ENCODE data around the gene STARD3. TPM values are rescaled to one million over a fixed set of nuclear protein-coding genes. Genes with fewer than 3 reads are reported as not detected.

Gene STARD3
- total and polyA plus RNA-seq, 2 of the 13 experiments (the other 11 are each of a cell fraction or from before 2014, with no cell fraction given) = 34.6 to 100 TPM

- TF ChIP-seq ADNP (CRISPR knock-in tag; IDR thresholded peaks at IDR 0.05) (no peak), POLR2A (IDR thresholded peaks at IDR 0.05; ENCODE audit: insufficient read depth in 1 of 2, low read depth in 2 of 2, low read length in 2 of 2) (no peak), AGO2 (optimal IDR thresholded peaks at IDR 0.05; ENCODE audit: low read depth, low read length) (no peak), PAX8 (CRISPR knock-in tag; IDR thresholded peaks at IDR 0.05; ENCODE audit: borderline replicate concordance) (no peak), FOXK1 (CRISPR knock-in tag; IDR thresholded peaks at IDR 0.05; ENCODE audit: borderline replicate concordance, low read depth) (no peak), TFDP1 (CRISPR knock-in tag; IDR thresholded peaks at IDR 0.05; ENCODE audit: borderline replicate concordance) (0 out of 2 replicates have a peak, but pooled peaks have one; percentile 49), ZNF549 (CRISPR knock-in tag; IDR thresholded peaks at IDR 0.05) (no peak), HOXA3 (CRISPR knock-in tag; IDR thresholded peaks at IDR 0.05) (peak; percentile 80), MBD4 (IDR thresholded peaks at IDR 0.05; ENCODE audit: borderline replicate concordance, low read length) (no peak), ZC3H4 (CRISPR knock-in tag; IDR thresholded peaks at IDR 0.05; ENCODE audit: borderline replicate concordance) (no peak), ZNF782 (CRISPR knock-in tag; IDR thresholded peaks at IDR 0.05; ENCODE audit: borderline replicate concordance) (peak; percentile 20; the same call in 1 of the 2 replicates), ZNF639 (CRISPR knock-in tag; conservative IDR thresholded peaks at IDR 0.05) (0 out of 2 replicates have a peak, but pooled peaks have one; percentile 55), ZNF768 (CRISPR knock-in tag; IDR thresholded peaks at IDR 0.05) (peak; percentile 56; the same call in 1 of the 2 replicates), RFXANK (CRISPR knock-in tag; IDR thresholded peaks at IDR 0.05) (peak; percentile 87), MAF1 (CRISPR knock-in tag; IDR thresholded peaks at IDR 0.05; ENCODE audit: borderline replicate concordance) (no peak), ZNF496 (CRISPR knock-in tag; IDR thresholded peaks at IDR 0.05; ENCODE audit: insufficient replicate concordance) (no peak), GATAD1 (CRISPR knock-in tag; IDR thresholded peaks at IDR 0.05) (peak; percentile 66; the same call in 1 of the 2 replicates)
- TF ChIP-seq, protein P1, sequence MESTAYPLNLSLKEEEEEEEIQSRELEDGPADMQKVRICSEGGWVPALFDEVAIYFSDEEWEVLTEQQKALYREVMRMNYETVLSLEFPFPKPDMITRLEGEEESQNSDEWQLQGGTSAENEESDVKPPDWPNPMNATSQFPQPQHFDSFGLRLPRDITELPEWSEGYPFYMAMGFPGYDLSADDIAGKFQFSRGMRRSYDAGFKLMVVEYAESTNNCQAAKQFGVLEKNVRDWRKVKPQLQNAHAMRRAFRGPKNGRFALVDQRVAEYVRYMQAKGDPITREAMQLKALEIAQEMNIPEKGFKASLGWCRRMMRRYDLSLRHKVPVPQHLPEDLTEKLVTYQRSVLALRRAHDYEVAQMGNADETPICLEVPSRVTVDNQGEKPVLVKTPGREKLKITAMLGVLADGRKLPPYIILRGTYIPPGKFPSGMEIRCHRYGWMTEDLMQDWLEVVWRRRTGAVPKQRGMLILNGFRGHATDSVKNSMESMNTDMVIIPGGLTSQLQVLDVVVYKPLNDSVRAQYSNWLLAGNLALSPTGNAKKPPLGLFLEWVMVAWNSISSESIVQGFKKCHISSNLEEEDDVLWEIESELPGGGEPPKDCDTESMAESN (CRISPR knock-in tag; conservative IDR thresholded peaks at IDR 0.05) = no peak
- TF ChIP-seq, protein P2, sequence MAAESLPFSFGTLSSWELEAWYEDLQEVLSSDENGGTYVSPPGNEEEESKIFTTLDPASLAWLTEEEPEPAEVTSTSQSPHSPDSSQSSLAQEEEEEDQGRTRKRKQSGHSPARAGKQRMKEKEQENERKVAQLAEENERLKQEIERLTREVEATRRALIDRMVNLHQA (CRISPR knock-in tag; IDR thresholded peaks at IDR 0.05) = no peak
- TF ChIP-seq, protein P3, sequence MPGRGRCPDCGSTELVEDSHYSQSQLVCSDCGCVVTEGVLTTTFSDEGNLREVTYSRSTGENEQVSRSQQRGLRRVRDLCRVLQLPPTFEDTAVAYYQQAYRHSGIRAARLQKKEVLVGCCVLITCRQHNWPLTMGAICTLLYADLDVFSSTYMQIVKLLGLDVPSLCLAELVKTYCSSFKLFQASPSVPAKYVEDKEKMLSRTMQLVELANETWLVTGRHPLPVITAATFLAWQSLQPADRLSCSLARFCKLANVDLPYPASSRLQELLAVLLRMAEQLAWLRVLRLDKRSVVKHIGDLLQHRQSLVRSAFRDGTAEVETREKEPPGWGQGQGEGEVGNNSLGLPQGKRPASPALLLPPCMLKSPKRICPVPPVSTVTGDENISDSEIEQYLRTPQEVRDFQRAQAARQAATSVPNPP (CRISPR knock-in tag; IDR thresholded peaks at IDR 0.05) = no peak
- TF ChIP-seq, protein P4, sequence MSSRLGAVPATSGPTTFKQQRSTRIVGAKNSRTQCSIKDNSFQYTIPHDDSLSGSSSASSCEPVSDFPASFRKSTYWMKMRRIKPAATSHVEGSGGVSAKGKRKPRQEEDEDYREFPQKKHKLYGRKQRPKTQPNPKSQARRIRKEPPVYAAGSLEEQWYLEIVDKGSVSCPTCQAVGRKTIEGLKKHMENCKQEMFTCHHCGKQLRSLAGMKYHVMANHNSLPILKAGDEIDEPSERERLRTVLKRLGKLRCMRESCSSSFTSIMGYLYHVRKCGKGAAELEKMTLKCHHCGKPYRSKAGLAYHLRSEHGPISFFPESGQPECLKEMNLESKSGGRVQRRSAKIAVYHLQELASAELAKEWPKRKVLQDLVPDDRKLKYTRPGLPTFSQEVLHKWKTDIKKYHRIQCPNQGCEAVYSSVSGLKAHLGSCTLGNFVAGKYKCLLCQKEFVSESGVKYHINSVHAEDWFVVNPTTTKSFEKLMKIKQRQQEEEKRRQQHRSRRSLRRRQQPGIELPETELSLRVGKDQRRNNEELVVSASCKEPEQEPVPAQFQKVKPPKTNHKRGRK (CRISPR knock-in tag; IDR thresholded peaks at IDR 0.05) = no peak
Observed at GRCh38 chr17:39621523-39622379, 15.2 kb upstream of the STARD3 start (continued).

Measured in HepG2 (cell line).